NOMO-1 treated with DMSO at 0.1 percent for 48 hours (cell line): Measurements from ENCODE around the gene ATP6AP1.

ENCODE experiments used
- DNase-seq: peaks from one replicate; lab custom pipeline; 2025; ENCODE audit not compliant: unreplicated experiment; lab: John Stamatoyannopoulos, UW

Gene ATP6AP1

DNA sequence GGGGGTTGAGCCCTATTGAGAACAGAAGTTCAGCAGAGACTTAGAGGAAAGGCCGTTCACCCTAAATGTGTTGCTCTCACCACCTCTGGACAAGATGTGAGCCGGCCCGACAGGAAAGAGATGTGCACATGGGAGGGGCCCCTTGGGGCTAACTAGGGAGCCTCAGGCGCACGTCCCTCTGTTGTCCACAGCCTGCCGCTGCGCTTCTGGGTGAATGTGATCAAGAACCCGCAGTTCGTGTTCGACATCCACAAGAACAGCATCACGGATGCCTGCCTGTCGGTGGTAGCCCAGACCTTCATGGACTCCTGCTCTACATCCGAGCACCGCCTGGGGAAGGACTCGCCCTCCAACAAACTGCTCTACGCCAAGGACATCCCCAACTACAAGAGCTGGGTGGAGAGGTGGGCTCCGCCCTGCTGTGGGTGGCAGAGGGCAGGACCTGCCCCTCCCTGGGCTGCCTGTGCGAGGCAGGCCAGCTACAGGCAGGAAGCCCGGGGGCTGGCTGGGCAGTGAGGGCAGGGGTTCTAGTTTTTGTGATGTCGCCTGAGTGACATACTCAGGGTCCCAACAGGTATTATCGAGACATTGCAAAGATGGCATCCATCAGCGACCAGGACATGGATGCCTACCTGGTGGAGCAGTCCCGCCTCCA is 42.6 kb downstream of the ATP6AP1 start:
- DNase-seq: no peak

DNA sequence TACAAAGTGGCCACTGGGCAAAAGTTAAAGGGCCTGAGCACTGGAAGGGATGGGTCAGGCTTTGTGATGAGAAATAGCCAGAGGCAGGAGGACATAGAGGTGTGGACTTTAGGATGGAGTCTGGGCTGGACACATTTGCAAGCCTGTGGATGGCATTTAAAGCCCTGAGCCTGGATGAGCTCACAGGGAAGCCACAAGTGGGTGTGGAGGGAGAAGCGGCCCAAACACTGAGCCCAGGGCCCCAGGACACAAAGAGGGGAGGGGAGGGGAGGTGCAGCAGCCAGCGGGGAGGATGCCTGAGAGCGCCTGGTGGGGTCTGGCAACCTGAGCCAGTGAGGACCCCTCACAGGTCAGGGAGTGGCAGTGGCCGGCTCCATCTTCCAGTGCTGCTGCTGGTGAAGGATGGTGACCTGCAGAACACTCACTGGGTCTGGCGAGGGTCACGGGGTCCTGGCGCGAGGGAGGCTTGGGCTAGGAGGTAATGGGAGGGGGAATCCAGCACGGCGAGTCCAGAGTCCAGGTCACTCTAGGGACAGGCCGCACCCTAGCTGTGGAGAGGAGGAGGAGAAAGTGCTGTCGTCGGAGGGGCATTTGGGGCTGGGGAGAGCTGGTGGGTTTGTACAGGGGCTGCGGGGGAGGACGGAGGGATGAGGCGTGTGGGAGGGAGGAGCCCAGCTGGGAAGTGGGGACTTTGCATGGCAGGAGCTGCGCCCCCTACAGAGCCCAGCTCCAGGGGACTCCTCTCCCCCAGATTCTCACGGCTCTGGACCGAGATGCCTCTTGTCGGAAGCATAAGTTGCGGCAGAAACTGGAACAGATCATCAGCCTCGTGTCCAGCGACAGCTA is 43.6 kb downstream of the ATP6AP1 start:
- no peak for DNase-seq

DNA sequence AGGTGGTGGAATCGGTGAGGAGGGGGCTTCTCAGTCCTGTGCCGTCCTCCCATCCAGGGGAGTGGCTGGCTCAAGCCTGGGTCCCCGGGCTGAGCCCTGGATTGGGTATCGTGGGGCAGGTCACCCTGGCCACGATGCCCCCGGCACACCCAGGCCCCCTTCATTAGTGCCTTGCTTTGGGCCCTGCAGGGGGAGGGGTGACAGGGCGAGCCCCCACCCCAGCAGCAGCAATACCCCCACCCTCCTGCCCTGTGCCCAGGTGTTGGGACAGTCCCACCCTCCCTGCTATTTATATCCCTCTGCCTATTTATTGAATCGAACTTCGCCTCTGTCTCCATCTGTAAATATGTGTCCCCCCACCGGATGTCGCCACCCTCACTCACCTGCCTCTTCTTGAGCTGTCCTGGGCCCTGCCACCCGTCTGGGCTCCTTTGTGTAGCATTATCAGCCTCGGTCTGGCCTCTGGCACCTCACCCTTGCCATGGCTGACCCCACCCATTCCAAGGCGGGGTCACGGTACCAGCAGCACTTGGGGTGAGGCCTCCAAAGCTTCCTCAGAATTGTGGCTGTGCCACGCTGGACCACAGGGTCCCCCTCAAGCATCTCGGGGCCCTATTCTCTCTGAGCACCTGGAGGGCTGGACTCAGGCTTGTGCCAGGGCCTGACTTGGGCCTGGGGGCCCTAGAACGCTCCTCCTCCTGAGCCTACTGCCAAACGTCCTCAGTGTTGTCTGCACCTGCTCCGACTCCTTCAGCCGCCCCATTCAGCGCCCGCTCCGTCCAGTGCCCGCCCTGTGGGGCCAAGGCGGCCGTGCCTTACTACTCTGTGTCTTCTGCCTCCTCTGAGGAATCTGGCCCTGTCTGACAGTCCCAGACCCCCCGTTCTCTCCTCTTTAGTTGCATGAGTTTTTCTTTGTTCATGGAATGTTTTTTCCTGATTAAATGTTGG is 44.5 kb downstream of the ATP6AP1 start:
- no peak for DNase-seq

DNA sequence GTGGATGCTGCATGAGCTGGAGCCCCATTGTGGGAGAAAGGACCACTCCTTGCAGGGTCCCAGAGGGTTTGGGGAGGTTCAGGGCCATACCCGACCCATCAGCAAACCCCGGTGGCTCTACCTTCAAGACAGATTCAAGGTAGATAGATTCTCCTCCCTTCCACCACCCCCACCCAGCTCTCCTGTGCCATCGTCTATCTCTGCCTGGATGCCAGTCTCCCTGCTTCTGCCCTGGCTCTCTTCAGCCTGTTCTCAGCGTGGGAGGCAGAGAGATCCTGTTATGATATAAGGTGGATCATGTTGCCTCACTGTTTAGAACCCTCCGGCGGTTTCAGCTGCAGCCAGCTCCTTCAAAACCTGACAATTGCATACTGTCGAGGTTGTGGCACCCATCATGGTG is 45.2 kb downstream of the ATP6AP1 start:
- no peak for DNase-seq

DNA sequence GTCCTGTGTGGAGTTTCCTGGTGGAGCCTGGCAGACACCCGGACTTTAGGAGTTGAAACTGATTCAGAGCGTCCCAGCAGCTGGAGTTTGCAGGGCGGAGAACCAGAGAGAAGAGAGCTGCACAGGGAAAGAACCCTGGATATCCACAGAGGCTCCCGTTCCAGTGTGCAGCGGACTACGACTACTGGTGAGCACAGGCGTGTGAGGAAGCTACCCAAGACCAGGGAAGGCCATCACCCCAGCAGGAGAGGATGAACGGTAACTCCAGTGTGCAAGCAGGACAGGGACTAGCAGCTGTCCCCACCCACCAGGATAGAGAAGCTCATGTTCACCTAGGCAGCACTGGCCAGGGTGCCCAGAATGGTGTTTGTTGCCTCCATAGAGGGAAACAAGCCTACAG is 48.3 kb downstream of the ATP6AP1 start:
- no peak for DNase-seq

DNA sequence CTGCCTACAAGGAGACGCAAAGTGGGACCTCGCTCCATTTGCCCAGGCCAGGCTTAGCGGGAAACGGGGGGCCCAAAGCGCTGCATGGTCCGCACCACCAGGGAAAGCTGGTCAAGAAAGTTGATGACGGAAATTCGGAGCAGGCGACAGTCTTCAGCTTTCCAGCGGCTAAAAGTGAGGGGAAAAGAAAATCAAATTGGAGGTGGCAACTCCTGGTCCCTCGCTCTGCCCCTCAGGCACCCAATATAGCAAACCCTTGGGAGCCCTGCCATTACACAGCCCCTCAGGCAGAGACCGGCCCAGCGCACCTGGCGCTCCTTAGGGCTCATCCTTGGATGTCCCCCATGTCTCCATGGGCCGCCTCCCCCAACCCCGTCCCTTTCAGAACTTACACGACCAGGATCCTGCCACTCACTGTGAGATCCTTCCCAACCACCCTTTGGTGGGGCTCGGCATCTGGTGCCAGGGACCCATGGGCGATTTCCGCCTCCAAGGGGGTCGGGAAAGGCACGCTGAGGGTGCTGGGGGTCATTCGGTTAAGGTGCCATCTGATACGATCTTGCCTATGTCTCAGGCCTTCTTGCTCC is 49.5 kb downstream of the ATP6AP1 start:
- DNase-seq: no peak

DNA sequence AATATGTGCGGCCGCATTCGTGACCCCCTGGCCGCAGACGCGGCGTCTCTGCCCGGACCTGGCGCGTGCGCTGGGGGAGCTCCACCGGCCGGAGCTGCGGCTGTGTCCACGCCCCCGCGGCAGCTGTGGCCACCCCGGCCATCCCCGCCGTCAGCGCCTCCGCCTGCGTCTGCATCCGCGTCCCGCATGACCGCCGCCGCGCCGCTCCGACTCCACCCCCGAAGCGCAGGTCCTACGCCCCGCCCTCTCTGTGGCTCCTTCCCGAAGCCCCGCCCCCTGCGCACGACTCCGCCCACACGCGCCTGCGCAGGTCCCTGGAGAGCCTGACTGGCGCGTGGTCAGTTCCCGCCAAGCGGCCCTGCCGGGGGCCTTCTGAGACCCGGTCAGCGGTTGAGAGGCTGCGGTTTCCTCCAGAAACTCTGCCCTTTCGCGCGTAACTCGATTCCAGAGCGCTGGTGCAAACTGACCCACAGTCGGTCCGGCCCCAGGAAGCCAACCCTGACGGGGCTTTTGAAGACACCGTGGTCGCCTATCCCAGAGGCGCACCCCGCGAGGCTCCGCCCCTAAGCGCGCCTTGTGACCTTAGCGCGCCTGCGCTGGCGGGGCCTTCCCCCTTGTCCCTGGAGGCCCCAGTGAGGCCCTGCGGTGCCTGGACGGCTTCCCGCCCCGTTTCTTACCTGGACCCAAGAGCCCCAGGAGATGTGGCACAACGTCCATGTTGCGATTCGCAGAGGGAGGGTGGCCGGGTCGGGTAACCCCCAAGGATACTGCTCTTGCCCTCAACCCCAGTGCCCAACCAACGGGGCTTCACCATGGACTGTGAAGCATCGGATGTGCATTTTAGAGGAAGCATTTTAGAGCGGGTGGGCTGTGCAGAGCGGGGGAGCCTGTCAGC is 50.5 kb downstream of the ATP6AP1 start, which contains the start of gene LAGE3:
Gene LAGE3, minus strand, starts transcription at position 554 of the 895 bp plus-strand sequence. Its CDS starts 366 bp downstream, at position 188.
- DNase-seq: peak; percentile 78

DNA sequence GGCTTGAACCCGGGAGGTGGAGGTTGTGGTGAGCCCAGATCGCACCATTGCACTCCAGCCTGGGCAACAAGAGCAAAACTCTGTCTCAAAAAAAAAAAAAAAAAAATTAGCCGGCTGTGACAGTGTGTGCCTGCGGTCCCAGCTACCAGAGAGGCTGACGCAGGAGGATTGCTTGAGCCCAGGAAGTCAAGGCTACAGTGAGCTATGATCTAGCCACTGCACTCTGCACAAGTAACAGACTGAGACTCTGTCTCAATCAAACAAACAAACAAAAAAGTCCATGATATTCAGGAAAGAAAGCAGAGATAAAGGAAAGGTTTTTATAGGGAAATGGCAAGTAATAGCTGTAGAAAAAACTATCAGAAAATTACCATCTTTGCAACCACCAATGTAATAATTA is 52.7 kb downstream of the ATP6AP1 start:
- no peak for DNase-seq

DNA sequence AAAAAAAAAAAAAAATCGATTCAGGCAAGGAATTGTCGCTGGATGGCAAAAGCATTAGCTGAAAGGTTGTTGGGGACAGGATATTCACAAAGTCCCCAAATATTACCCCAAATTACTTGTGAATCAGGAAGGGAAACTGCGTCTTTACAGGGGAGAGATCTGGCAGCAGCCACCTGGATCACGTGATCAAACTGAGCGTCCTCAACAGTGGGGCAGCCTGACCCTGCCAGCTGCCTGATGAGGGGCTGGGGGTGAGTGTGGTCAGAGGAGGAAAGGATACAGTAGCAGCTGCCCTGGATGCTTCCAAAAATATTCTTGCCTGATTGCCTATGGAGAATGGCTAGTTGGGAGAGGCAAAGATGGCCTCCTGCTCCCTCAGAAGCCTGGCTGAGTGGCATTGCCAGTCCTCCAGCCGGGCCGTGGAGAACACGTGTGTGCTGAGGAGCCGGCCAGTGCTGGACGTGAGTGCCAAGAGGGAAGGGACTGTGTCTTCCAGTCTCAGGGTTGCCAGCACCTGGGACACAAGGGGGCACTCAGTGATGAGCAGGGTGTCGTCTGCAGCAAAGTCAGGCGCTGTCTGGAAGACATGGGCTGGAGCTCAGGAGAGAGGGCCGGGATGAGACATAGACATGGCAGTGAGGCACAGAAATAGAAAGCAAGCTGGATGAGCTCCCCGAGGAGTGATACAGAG is 53.6 kb downstream of the ATP6AP1 start:
- no peak for DNase-seq

DNA sequence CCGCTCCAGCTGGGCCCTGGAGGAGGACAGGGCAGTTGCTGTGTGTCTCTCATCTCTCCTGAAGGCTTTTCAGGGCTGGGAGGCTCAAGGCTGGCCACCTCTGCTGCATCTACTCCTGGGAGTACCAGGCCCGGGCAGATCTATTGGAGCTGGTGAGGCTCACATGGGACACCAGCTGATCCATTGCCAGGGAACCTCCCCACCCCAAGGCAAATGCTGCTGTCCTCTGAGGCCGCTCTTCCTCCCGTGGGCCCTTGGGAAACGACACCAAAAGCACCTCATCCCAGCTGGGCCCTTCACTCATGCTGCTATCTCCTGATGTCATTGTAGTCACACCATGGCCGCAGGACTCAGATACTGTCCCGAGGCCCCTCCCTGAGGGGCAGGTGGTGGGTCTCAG is 54.3 kb downstream of the ATP6AP1 start:
- no peak for DNase-seq

DNA sequence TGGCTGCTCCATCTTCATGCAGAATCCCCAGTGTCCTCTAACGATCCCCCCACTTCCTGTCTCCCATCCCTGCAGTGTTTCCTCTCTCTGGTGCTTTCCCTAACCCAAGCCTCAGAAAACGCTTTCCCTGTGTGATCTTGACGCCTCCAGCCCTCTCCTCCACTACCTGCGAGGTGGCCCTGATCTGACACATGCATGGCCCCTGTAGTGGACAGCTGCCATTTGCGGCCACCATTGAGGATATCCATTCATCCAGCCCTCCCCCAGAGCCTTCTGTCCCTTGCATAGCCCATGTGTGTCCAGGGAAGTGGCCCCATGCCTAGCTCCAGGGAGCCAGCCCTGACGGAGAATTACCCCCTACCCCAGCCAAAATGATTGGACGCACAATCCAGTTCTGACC is 54.8 kb downstream of the ATP6AP1 start:
- DNase-seq: no peak

DNA sequence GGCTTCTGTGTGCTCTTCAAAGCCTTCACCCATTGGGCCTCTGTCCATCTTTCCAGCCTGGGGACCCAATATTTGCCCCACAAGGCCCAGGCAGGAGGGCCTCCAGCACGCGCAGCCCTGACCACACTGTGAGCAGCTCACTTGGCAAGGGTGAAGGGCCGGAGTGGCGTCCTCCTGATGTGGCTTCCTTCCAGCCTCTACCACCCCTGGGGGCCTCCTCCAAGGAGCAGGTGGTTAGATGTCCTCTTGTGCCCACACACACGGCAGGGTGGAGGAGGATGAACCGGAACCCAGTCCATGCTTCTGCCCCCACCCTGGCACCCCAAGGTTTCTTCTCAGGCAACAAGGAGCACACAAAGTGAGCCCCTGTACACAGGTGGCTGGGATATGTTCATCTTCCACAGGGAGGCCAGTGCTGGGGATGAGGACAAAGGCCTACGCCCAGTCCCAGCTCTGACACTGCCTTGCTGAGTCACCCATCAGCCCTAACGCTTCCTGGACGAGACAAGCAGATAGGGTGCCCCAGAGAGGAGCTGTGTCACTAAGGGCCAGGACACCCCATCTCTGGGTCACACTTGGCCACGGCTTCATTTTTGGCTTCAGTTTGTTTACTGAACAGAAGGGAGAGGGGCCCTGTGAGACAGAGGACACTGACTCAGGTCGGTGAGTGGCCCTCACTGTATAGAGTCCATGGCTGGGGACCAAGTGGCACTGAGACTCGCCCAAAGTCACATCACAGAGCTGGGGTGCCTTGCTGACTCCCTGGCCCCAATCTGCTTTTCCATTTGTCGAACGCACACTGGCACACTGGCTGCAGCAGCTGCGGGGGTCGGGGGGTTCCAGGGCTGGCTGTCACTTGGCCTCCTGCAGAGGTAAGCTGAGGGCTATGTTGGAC is 56.0 kb downstream of the ATP6AP1 start:
- DNase-seq: no peak

DNA sequence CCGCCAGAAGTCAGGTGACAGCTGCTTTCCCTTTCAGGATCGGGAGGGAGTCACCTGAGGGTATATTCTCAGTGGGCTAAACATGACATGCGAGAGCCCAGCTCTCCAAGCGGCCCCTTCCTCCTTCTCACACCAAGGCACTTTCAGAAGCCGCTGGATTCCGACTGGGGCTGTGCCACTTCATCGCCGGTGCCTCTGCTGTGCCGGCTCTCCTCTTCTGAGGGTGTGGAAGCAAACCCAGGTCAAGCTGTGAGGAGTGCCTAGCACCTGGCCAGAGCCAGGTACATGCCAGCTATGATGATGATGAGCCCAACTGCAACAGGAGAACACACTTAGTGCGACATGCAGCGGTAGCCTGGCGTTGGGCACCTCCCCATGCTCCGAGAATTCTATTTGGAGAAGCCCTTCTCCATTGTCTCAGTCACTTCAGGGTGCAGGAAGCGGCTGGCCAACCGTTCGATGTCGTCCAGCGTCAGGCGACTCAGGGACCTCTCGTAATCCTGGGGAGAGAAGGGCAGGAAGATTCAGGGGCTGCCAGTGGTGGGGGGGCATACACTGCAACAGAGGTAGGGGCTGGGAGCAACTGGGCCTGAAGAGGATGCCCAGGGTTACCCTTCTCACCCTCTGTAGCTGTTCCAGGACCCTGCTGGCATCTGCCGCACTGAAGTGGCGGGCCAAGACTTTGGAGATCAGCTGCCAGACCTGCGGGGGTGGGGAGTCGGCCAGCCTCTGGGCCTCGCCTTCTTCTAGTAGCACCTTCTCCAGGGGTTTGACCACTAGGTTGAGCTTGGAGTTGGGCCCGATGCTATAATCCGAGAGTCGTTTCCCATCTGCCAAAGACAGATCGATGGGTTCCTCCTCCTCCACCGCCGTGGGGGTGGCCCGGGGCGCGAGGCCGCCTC is 56.9 kb downstream of the ATP6AP1 start:
- DNase-seq: no peak

DNA sequence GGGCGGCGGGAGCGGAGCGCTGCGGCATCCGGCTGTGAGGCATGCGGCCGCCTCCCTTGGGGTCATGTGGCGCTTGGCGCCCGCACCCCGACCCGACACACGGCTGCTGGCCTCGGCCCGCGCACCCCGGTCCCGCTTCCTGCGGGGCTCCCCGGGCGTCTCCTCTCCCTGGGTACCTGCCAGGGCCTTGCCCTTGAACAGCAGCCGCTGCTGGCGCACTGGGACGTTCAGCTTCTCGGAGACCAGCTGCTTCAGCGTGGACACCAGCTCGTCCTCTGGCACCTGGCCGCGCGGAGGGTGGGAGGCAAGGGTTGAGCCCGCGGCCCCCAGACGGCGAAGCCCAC is 57.5 kb downstream of the ATP6AP1 start:
- no peak for DNase-seq
